ENCODE data around the gene ITSN2.
A peak's percentile ranks its signal among the peaks of the same experiment; 100 is the strongest.
"Not testable (repeated sequence)": the region's sequence is repeated elsewhere in the genome, so short reads cannot be mapped to it uniquely, and the experiment has no call there.

ITSN2 gene

GRCh38 chr2:24362253-24362652, 1.9 kb upstream of the ITSN2 start:
- DNase-seq, result no peak

- DNase-seq, result no peak
Measured at GRCh38 chr2:24360963-24361330, 611 bp upstream of the ITSN2 start.

DNA sequence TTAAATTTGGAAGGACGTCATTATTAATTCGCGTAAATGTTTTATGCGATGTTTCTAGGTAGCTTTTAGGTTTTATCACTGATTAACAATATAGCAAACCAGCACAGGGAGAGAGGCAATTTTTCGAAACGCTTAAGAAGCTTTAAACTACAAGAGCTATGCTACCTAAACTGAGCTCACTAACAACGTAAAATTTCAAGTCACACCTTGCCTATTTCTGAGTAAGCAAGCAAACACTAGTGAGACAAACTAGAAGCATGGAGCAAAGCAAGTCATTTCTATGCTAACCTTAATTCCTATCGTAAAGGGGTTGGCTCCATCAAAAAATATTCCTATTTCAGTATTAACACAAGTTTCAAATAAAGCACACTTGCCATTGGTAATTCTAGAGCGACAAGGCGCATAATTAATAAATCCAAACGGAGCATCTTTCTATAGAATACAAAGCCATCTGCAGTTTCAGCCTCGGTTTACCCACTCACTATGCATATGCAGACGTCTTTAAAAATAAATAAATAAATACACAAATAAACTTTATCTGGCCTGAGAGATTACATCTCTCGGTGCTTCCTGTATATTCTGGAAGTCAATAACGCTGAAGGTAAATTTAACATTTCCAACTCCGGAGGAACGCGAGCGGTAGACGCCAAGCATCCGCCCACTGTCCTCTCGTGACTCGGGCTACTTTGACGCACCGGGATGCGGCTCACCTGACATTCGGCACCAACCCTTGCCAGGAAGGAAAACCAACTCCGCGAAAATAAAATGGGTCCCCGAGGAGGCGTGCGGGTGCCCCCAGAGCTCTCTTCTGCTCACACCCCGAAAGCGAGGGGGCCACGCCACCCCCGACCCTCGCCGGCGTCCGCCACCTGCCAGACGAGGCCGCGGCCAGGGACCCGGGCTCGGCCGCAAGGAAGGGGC, 947 bp downstream of the ITSN2 start:
- no peak for DNase-seq

GRCh38 chr2:24357767-24358166, 2.6 kb downstream of the ITSN2 start:
- DNase-seq, result not testable (repeated sequence)

DNA sequence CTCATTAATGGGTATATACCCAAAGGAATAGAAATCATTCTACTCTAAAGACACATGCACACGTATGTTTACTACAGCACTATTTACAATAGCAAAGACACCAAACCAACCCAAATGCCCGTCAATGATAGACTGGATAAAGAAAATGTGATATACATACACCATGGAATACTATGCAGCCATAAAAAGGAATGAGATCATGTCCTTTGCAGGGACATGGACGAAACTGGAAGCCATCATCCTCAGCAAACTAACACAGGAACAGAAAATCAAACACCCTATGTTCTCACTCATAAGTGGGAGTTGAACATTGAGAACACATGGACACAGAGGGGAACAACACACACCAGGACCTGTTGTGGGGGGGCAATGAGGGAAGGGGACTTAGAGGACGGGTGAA, 3.2 kb downstream of the ITSN2 start:
- not testable (repeated sequence) for DNase-seq

GRCh38 chr2:24354957-24355356, 5.4 kb downstream of the ITSN2 start:
- DNase-seq, result no peak

- DNase-seq, result no peak
Measured at GRCh38 chr2:24354395-24354794, 5.9 kb downstream of the ITSN2 start.

DNA sequence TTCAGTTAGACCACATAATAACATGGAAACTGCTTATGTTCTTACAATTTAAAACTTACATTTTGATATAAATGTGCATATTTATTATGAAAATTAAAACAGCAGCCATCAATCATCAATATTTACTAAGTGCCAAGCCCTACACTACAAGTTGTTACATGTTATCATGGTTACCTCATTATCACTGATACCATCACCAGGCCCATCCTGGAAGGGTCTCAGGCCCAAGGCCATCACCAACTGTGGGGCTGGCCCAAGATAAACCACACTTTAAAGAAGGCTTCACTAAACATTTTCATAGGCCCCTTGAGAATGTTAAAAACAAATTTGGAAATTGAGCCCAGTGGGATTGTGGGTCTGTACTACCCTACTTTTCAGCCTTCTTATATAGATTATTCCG, 6.4 kb downstream of the ITSN2 start:
- no peak for DNase-seq

GRCh38 chr2:24353364-24353763, 7.0 kb downstream of the ITSN2 start:
- no peak for DNase-seq

DNA sequence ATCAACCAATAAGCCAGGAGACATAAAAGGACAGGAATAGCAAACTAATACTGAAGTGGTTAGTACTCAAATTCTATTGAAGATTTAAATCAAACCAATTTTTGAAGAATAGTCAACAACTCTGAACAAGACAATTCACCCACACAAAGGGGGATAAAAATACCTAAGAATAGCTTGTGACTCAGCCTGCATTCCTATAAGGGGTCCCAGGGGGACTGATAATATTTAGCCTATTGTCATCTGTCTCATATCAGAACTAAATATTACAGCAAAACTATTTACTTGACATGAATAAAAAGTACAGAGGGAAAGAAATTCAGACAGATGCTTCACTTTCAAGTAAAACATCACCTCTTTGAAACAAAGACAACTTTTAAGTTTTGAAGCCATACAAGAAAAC, 7.7 kb downstream of the ITSN2 start:
- DNase-seq, result no peak

- DNase-seq, result no peak
Measured at GRCh38 chr2:24351981-24352380, 8.4 kb downstream of the ITSN2 start.

GRCh38 chr2:24351627-24351938, 8.8 kb downstream of the ITSN2 start:
- DNase-seq, result no peak

DNA sequence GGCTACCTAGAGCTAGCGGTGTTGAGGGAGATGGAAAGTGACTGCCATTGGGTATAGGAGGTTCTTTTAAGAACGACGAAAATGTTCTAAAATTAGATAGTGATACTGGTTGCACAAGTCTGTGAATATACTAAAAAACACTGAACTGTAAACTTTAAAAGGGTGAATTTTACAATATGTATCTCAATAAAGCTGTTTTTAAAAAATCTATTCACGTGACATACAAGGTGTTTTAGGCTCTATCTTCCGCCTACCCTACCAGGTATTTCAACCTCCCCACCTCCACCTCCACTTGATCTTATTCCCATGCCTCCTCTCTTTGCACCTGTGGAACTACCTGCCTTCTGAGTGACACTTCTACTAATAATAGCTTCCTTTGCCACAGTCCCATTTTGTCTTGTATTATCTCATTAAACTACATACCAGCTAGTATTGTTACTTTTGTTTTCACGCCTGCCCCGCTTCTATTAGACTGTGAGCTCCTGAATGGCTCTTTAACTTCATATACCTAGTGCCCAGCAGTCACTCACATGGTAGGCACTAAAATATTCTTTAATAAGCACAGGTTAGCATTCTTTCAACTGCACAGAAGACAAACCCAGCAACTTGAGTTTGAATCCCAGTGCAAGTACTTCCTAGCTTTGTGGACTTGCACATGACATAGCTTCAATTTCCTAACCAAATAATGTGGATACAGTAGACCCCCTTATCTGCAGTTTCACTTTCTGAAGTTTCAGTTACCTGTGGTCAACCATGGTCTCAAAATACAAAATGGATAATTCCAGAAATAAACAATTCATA, 9.3 kb downstream of the ITSN2 start:
- DNase-seq, result no peak

DNA sequence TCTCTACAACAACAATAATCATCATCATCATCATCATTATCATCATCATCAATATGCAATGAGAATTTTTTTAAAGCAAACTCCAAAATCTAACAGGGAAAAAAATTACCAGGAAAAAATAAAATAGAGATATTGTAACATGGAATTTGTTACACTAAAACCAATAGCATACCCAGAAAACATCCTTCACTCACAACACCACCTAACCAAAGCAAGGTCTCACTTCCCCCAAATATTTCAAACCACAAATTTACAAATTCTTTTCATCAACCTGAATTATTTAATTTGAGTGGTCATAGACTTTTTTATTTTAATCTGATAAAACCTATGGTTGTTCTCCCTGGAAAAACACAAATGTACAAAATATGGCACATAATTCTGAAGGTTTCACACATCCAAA, 11.2 kb downstream of the ITSN2 start:
- DNase-seq, result no peak

- DNase-seq, result no peak
Measured at GRCh38 chr2:24345937-24346336, 14.4 kb downstream of the ITSN2 start.

- DNase-seq, result no peak
Measured at GRCh38 chr2:24343225-24343882, 17.0 kb downstream of the ITSN2 start.

- DNase-seq, result peak; percentile 13
Measured at GRCh38 chr2:24342110-24342910, 18.0 kb downstream of the ITSN2 start.

GRCh38 chr2:24339856-24340262, 20.5 kb downstream of the ITSN2 start:
- no peak for DNase-seq

- not testable (repeated sequence) for DNase-seq
Measured at GRCh38 chr2:24339098-24339497, 21.2 kb downstream of the ITSN2 start.

GRCh38 chr2:24337890-24338289, 22.4 kb downstream of the ITSN2 start:
- DNase-seq, result no peak

GRCh38 chr2:24336811-24337210, 23.5 kb downstream of the ITSN2 start:
- DNase-seq, result no peak

DNA sequence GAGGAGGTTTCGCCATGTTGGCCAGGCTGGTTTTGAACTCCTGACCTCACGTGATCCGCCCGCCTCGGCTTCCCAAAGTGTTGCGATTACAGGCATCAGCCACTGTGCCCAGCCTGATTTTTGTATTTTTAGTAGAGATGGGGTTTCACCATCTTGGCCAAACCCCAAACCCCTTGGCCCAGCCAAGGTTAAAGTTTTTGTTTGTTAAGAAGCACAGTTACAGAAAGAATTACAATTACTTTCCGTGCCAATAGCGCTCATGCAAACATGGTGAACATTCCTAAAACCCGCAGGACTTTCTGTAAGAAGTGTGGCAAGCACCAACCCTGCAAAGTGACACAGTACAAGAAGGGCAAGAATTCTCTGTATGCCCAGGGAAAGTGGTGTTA, 26.1 kb downstream of the ITSN2 start:
- no peak for DNase-seq
